ENCODE results near the gene WNT3A.

WNT3A gene

GRCh38 chr1:228071839-228072657 is 65.2 kb downstream of the WNT3A start (continued):
- TF ChIP-seq ZNF362 (tag by site-specific recombination; IDR thresholded peaks at IDR 0.05) (no peak), PRDM6 (tag by site-specific recombination; IDR thresholded peaks at IDR 0.05) (no peak), ZFP41 (tag by site-specific recombination; IDR thresholded peaks at IDR 0.05; ENCODE audit: borderline replicate concordance) (no peak), HIC1 (tag by site-specific recombination; IDR thresholded peaks at IDR 0.05) (no peak; the same call in 1 of the 2 replicates), ZNF501 (tag by site-specific recombination; IDR thresholded peaks at IDR 0.05) (peak; percentile 51; the same call in 1 of the 2 replicates), ZNF626 (tag by site-specific recombination; IDR thresholded peaks at IDR 0.05) (no peak), SCRT2 (tag by site-specific recombination; IDR thresholded peaks at IDR 0.05) (no peak), REST (tag by site-specific recombination; IDR thresholded peaks at IDR 0.05) (no peak), KLF9 (tag by site-specific recombination; IDR thresholded peaks at IDR 0.05; ENCODE audit: low read depth) (no peak), ZBTB20 (tag by site-specific recombination; IDR thresholded peaks at IDR 0.05) (peak; percentile 13; the same call in 1 of the 2 replicates), ZNF133 (tag by site-specific recombination; IDR thresholded peaks at IDR 0.05) (no peak), GLI4 (tag by site-specific recombination; IDR thresholded peaks at IDR 0.05) (0 out of 2 replicates have a peak, but pooled peaks have one; percentile 41), CTCF (tag by site-specific recombination; IDR thresholded peaks at IDR 0.05) (peak; percentile 65; the same call in 1 of the 2 replicates), ZNF768 (tag by site-specific recombination; IDR thresholded peaks at IDR 0.05) (no peak), ZIC2 (tag by site-specific recombination; IDR thresholded peaks at IDR 0.05) (no peak), ZBTB1 (tag by site-specific recombination; IDR thresholded peaks at IDR 0.05) (no peak), ZNF624 (tag by site-specific recombination; IDR thresholded peaks at IDR 0.05) (no peak), IKZF3 (tag by site-specific recombination; IDR thresholded peaks at IDR 0.05) (no peak), ZNF473 (tag by site-specific recombination; IDR thresholded peaks at IDR 0.05) (no peak)
- TF ChIP-seq, protein P1, sequence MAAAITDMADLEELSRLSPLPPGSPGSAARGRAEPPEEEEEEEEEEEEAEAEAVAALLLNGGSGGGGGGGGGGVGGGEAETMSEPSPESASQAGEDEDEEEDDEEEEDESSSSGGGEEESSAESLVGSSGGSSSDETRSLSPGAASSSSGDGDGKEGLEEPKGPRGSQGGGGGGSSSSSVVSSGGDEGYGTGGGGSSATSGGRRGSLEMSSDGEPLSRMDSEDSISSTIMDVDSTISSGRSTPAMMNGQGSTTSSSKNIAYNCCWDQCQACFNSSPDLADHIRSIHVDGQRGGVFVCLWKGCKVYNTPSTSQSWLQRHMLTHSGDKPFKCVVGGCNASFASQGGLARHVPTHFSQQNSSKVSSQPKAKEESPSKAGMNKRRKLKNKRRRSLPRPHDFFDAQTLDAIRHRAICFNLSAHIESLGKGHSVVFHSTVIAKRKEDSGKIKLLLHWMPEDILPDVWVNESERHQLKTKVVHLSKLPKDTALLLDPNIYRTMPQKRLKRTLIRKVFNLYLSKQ (tag by site-specific recombination; IDR thresholded peaks at IDR 0.05; ENCODE audit: borderline replicate concordance), result 0 out of 2 replicates have a peak, but pooled peaks have one; percentile 17
- TF ChIP-seq, protein P2, sequence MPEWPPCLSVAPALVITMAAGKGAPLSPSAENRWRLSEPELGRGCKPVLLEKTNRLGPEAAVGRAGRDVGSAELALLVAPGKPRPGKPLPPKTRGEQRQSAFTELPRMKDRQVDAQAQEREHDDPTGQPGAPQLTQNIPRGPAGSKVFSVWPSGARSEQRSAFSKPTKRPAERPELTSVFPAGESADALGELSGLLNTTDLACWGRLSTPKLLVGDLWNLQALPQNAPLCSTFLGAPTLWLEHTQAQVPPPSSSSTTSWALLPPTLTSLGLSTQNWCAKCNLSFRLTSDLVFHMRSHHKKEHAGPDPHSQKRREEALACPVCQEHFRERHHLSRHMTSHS (tag by site-specific recombination; IDR thresholded peaks at IDR 0.05), result no peak
- TF ChIP-seq, protein P3, sequence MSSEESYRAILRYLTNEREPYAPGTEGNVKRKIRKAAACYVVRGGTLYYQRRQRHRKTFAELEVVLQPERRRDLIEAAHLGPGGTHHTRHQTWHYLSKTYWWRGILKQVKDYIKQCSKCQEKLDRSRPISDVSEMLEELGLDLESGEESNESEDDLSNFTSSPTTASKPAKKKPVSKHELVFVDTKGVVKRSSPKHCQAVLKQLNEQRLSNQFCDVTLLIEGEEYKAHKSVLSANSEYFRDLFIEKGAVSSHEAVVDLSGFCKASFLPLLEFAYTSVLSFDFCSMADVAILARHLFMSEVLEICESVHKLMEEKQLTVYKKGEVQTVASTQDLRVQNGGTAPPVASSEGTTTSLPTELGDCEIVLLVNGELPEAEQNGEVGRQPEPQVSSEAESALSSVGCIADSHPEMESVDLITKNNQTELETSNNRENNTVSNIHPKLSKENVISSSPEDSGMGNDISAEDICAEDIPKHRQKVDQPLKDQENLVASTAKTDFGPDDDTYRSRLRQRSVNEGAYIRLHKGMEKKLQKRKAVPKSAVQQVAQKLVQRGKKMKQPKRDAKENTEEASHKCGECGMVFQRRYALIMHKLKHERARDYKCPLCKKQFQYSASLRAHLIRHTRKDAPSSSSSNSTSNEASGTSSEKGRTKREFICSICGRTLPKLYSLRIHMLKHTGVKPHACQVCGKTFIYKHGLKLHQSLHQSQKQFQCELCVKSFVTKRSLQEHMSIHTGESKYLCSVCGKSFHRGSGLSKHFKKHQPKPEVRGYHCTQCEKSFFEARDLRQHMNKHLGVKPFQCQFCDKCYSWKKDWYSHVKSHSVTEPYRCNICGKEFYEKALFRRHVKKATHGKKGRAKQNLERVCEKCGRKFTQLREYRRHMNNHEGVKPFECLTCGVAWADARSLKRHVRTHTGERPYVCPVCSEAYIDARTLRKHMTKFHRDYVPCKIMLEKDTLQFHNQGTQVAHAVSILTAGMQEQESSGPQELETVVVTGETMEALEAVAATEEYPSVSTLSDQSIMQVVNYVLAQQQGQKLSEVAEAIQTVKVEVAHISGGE (tag by site-specific recombination; conservative IDR thresholded peaks at IDR 0.05; ENCODE audit: low read depth), result no peak
